ENCODE measurements around the gene CACYBP. TPM values are rescaled to one million over a fixed set of nuclear protein-coding genes. Genes with fewer than 3 reads are reported as not detected.

The CACYBP gene
- total RNA-seq, 1 experiment from 2014 or later = 137 TPM

DNA sequence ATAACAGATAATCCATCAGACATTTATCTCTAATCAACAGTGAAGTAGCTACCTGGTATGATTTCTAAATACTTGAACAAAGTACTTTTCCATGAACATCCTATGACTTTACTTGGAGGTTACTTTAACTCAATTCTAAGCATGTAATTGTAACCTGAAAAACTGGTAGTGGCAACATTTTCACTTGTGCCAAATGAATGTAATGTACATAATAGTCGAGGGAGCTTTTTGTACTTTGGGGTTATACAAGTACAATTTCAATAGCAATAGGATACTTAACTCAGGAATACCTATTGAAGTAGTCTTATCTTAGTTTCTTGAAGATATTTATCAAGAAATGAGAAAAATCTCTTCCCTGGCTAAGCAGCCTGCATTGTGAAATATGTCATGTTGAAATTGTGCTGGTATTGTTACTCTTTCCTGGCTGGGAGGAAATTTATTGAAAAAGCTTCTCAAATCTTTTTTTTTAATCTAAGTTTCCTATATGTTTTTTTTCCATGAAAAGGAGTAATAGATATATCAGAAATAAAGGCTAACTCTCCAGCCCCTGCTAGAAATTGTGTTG lies 33.7 kb upstream of the CACYBP start:
- ChIA-PET CTCF (no interaction called here), POLR2A (no interaction called here)
- Histone ChIP-seq H3K27me3 (ENCODE audit: control insufficient read depth, insufficient read depth, low read length) (no peaks in the 10 kb centered on the region), H3K36me3 (ENCODE audit: control insufficient read depth, insufficient read depth, low read length) (no peaks in the 10 kb centered on the region), H3K27ac (ENCODE audit: low read length) (no peak overlapping the region), H3K4me1 (ENCODE audit: control insufficient read depth, insufficient read depth, low read length) (no peaks in the 10 kb centered on the region), H3K9me3 (ENCODE audit: control insufficient read depth, insufficient read depth, low read depth, low read length) (no peaks in the 10 kb centered on the region), H3K4me3 (ENCODE audit: low read depth in 2 of 2, low read length in 2 of 2) (no peak overlapping the region)
- TF ChIP-seq SIN3A (IDR thresholded peaks at IDR 0.05; ENCODE audit: borderline replicate concordance, insufficient read depth, low read depth, low read length) (no peak), POLR2AphosphoS5 (IDR thresholded peaks at IDR 0.05; ENCODE audit: low read depth, low read length) (no peak), TCF7L2 (IDR thresholded peaks at IDR 0.05; ENCODE audit: low read depth, low read length) (no peak)
- TF ChIP-seq, protein P1, sequence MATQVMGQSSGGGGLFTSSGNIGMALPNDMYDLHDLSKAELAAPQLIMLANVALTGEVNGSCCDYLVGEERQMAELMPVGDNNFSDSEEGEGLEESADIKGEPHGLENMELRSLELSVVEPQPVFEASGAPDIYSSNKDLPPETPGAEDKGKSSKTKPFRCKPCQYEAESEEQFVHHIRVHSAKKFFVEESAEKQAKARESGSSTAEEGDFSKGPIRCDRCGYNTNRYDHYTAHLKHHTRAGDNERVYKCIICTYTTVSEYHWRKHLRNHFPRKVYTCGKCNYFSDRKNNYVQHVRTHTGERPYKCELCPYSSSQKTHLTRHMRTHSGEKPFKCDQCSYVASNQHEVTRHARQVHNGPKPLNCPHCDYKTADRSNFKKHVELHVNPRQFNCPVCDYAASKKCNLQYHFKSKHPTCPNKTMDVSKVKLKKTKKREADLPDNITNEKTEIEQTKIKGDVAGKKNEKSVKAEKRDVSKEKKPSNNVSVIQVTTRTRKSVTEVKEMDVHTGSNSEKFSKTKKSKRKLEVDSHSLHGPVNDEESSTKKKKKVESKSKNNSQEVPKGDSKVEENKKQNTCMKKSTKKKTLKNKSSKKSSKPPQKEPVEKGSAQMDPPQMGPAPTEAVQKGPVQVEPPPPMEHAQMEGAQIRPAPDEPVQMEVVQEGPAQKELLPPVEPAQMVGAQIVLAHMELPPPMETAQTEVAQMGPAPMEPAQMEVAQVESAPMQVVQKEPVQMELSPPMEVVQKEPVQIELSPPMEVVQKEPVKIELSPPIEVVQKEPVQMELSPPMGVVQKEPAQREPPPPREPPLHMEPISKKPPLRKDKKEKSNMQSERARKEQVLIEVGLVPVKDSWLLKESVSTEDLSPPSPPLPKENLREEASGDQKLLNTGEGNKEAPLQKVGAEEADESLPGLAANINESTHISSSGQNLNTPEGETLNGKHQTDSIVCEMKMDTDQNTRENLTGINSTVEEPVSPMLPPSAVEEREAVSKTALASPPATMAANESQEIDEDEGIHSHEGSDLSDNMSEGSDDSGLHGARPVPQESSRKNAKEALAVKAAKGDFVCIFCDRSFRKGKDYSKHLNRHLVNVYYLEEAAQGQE (IDR thresholded peaks at IDR 0.05; ENCODE audit: insufficient read depth in 1 of 2, low read depth in 2 of 2, low read length in 1 of 2) = no peak
- TF ChIP-seq, protein P2, sequence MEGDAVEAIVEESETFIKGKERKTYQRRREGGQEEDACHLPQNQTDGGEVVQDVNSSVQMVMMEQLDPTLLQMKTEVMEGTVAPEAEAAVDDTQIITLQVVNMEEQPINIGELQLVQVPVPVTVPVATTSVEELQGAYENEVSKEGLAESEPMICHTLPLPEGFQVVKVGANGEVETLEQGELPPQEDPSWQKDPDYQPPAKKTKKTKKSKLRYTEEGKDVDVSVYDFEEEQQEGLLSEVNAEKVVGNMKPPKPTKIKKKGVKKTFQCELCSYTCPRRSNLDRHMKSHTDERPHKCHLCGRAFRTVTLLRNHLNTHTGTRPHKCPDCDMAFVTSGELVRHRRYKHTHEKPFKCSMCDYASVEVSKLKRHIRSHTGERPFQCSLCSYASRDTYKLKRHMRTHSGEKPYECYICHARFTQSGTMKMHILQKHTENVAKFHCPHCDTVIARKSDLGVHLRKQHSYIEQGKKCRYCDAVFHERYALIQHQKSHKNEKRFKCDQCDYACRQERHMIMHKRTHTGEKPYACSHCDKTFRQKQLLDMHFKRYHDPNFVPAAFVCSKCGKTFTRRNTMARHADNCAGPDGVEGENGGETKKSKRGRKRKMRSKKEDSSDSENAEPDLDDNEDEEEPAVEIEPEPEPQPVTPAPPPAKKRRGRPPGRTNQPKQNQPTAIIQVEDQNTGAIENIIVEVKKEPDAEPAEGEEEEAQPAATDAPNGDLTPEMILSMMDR (IDR thresholded peaks at IDR 0.05) = no peak
- no peak for DNase-seq (ENCODE audit: low read depth, low spot score)
- BruUV-seq (replicated peaks) = no TSS peak
- intact Hi-C loops (cut with micrococcal nuclease; ENCODE audit: unreplicated experiment) = no loop called here
- no peak for ATAC-seq
- in situ Hi-C loops (cut with HindIII; ENCODE audit: low pct_unique_long_range_greater_than_20kb, low sequenced_read_pairs) = no loop called here

DNA sequence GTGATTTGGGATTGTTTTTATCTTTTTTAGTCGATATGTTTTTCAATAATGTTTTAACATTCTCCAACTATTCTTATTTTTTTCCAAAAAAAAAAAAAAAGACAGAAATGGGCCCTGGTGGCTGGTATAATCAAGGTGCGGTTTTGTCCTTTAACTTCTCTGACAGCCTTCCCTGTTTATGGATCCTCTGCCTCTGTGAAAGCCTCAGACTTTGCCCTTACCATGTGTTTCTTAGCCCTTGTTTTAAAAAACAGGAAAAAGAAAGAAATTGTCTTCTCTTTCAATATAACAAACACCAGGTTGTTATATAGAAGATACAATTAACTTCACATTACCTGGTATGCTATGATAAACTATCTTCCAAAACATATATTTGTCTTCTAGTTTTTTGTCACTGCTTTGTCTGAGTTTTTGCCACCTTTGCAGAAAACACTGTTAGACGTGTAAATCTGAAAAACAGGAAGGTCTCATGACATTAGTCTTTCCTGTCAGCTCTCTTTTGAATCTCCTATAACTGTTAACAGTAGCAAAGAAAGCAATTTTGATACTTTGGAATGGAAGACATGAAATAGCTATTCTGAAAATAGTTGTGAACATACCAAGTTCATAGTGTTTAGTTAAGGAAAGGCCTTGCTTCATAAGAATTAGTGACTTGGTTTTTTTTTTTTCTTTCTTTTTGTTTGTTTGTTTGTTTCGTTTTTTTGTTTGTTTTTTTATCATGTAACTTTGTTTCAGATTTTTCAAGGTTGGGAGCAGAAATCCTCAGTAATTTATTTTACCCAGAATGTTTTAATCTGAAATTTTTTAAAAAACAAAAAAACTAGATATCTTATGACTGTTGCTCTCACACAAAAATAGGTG lies 31.7 kb upstream of the CACYBP start:
- DNase-seq (ENCODE audit: low read depth, low spot score) = no peak
- in situ Hi-C loops (cut with HindIII; ENCODE audit: low pct_unique_long_range_greater_than_20kb, low sequenced_read_pairs) (no loop called here), intact Hi-C loops (cut with micrococcal nuclease; ENCODE audit: unreplicated experiment) (no loop called here)
- H3K4me3 ChIP-seq (ENCODE audit: low read depth in 2 of 2, low read length in 2 of 2) = no peak overlapping the region
- no peaks in the 10 kb centered on the region for H3K4me1 ChIP-seq (ENCODE audit: control insufficient read depth, insufficient read depth, low read length)
- no peak overlapping the region for H3K27ac ChIP-seq (ENCODE audit: low read length)
- no peak for TF ChIP-seq TCF7L2 (IDR thresholded peaks at IDR 0.05; ENCODE audit: low read depth, low read length)
- TF ChIP-seq, protein P1 (IDR thresholded peaks at IDR 0.05; ENCODE audit: insufficient read depth in 1 of 2, low read depth in 2 of 2, low read length in 1 of 2) = no peak
- no peak for TF ChIP-seq SIN3A (IDR thresholded peaks at IDR 0.05; ENCODE audit: borderline replicate concordance, insufficient read depth, low read depth, low read length)
- TF ChIP-seq, protein P2 (IDR thresholded peaks at IDR 0.05) = no peak
- TF ChIP-seq POLR2AphosphoS5 (IDR thresholded peaks at IDR 0.05; ENCODE audit: low read depth, low read length) = no peak
- H3K27me3 ChIP-seq (ENCODE audit: control insufficient read depth, insufficient read depth, low read length) = no peaks in the 10 kb centered on the region
- H3K9me3 ChIP-seq (ENCODE audit: control insufficient read depth, insufficient read depth, low read depth, low read length) = no peaks in the 10 kb centered on the region
- CTCF ChIA-PET = no interaction called here
- no peak for ATAC-seq
- H3K36me3 ChIP-seq (ENCODE audit: control insufficient read depth, insufficient read depth, low read length) = no peaks in the 10 kb centered on the region
- POLR2A ChIA-PET = no interaction called here
- BruUV-seq (replicated peaks) = no TSS peak

Data from Panc1 (cell line).